ENCODE data around the gene SMAD6. TPM values are rescaled to one million over a fixed set of nuclear protein-coding genes. Genes with fewer than 3 reads are reported as not detected.

SMAD6 gene
- total and polyA plus RNA-seq, 5 experiments from 2014 or later: 0.08 to 0.16 TPM; not detected in 3

GRCh38 chr15:66724732-66725463, 22.9 kb downstream of the SMAD6 start:
- peak overlapping the region in 2 of 10 donors; percentile 58 for H3K27ac Mint-ChIP-seq
- no peak overlapping the region for H3K4me3 Mint-ChIP-seq
- H3K9me3 Mint-ChIP-seq: no peaks in the 10 kb centered on the region
- H3K36me3 Mint-ChIP-seq: no peaks in the 10 kb centered on the region
- ATAC-seq (no peak), DNase-seq (no peak)
- peaks cover 0 to 3% (median 0%) of the 10 kb centered on the region in 4 donors for H3K4me1 Mint-ChIP-seq
- peaks cover 0 to 3% (median 0%) of the 10 kb centered on the region in 5 donors for H3K27me3 Mint-ChIP-seq
- POLR2A ChIA-PET: no interaction called here

GRCh38 chr15:66725464-66725785, 23.4 kb downstream of the SMAD6 start:
- Mint-ChIP-seq H3K9me3 (no peaks in the 10 kb centered on the region), H3K36me3 (no peaks in the 10 kb centered on the region), H3K27ac (peak overlapping the region in 1 of 10 donors; percentile 58), H3K4me3 (no peak overlapping the region), H3K27me3 (peaks cover 0 to 3% (median 0%) of the 10 kb centered on the region in 5 donors), H3K4me1 (no peaks in the 10 kb centered on the region)
- no peak for DNase-seq
- POLR2A ChIA-PET: no interaction called here
- ATAC-seq: no peak

GRCh38 chr15:66726386-66726785, 24.4 kb downstream of the SMAD6 start:
- no peak for DNase-seq
- H3K36me3 Mint-ChIP-seq: no peaks in the 10 kb centered on the region
- H3K27ac Mint-ChIP-seq: no peak overlapping the region
- POLR2A ChIA-PET: no interaction called here
- peaks cover 0 to 3% (median 0%) of the 10 kb centered on the region in 5 donors for H3K27me3 Mint-ChIP-seq
- H3K4me3 Mint-ChIP-seq: no peak overlapping the region
- ATAC-seq: no peak
- H3K9me3 Mint-ChIP-seq: no peaks in the 10 kb centered on the region
- no peaks in the 10 kb centered on the region for H3K4me1 Mint-ChIP-seq

GRCh38 chr15:66729331-66729951, 27.4 kb downstream of the SMAD6 start:
- no peaks in the 10 kb centered on the region for H3K36me3 Mint-ChIP-seq
- no peaks in the 10 kb centered on the region for H3K4me1 Mint-ChIP-seq
- peaks cover 0 to 3% (median 0%) of the 10 kb centered on the region in 5 donors for H3K27me3 Mint-ChIP-seq
- POLR2A ChIA-PET: no interaction called here
- DNase-seq: no peak
- H3K4me3 Mint-ChIP-seq: no peak overlapping the region
- H3K27ac Mint-ChIP-seq: no peak overlapping the region
- no peak for ATAC-seq
- no peaks in the 10 kb centered on the region for H3K9me3 Mint-ChIP-seq

- peak overlapping the region in 1 of 10 donors; percentile 48 for H3K4me3 Mint-ChIP-seq
- H3K27me3 Mint-ChIP-seq: peaks cover 0 to 4% (median under 1%) of the 10 kb centered on the region in 5 donors
- no peak for ATAC-seq
- POLR2A ChIA-PET: no interaction called here
- no peaks in the 10 kb centered on the region for H3K9me3 Mint-ChIP-seq
- no peaks in the 10 kb centered on the region for H3K36me3 Mint-ChIP-seq
- H3K4me1 Mint-ChIP-seq: no peaks in the 10 kb centered on the region
- H3K27ac Mint-ChIP-seq: peak overlapping the region in 1 of 10 donors; percentile 69
- no peak for DNase-seq
Measured at GRCh38 chr15:66730168-66731021, 28.4 kb downstream of the SMAD6 start.

- no peak for ATAC-seq
- Mint-ChIP-seq H3K36me3 (no peaks in the 10 kb centered on the region), H3K27ac (peak overlapping the region in 1 of 10 donors; percentile 11), H3K4me3 (no peak overlapping the region), H3K4me1 (no peaks in the 10 kb centered on the region), H3K9me3 (no peaks in the 10 kb centered on the region), H3K27me3 (peaks cover 0 to 5% (median 1%) of the 10 kb centered on the region in 5 donors)
- POLR2A ChIA-PET: no interaction called here
- DNase-seq: no peak
Measured at GRCh38 chr15:66733976-66734375, 31.9 kb downstream of the SMAD6 start.

GRCh38 chr15:66734961-66735908, 33.2 kb downstream of the SMAD6 start:
- Mint-ChIP-seq H3K4me1 (no peaks in the 10 kb centered on the region), H3K9me3 (no peaks in the 10 kb centered on the region), H3K27me3 (peaks cover 0 to 5% (median 1%) of the 10 kb centered on the region in 5 donors), H3K4me3 (no peak overlapping the region), H3K27ac (no peak overlapping the region), H3K36me3 (no peaks in the 10 kb centered on the region)
- no peak for DNase-seq
- no peak for ATAC-seq
- POLR2A ChIA-PET: no interaction called here

GRCh38 chr15:66735909-66736305, 33.9 kb downstream of the SMAD6 start:
- POLR2A ChIA-PET: no interaction called here
- ATAC-seq (no peak), DNase-seq (no peak)
- Mint-ChIP-seq H3K27me3 (peaks cover 0 to 5% (median 1%) of the 10 kb centered on the region in 5 donors), H3K9me3 (no peaks in the 10 kb centered on the region), H3K27ac (no peak overlapping the region), H3K36me3 (no peaks in the 10 kb centered on the region), H3K4me3 (no peak overlapping the region), H3K4me1 (no peaks in the 10 kb centered on the region)

GRCh38 chr15:66737243-66738010, 35.4 kb downstream of the SMAD6 start:
- no peak overlapping the region for H3K27ac Mint-ChIP-seq
- peaks cover 0 to 5% (median 0%) of the 10 kb centered on the region in 5 donors for H3K27me3 Mint-ChIP-seq
- H3K4me3 Mint-ChIP-seq: no peak overlapping the region
- DNase-seq (no peak), ATAC-seq (no peak)
- POLR2A ChIA-PET: interaction anchor here (0.5 kb wide), 1 partner anchor 82 kb away, joined by 4 read pairs; no protein-coding TSS in a partner anchor
- H3K9me3 Mint-ChIP-seq: no peaks in the 10 kb centered on the region
- H3K36me3 Mint-ChIP-seq: no peaks in the 10 kb centered on the region
- peaks cover 0 to 2% (median 0%) of the 10 kb centered on the region in 4 donors for H3K4me1 Mint-ChIP-seq

GRCh38 chr15:66738116-66738515, 36.1 kb downstream of the SMAD6 start:
- Mint-ChIP-seq H3K27me3 (peaks cover 0 to 5% (median 0%) of the 10 kb centered on the region in 5 donors), H3K4me1 (peaks cover 0 to 2% (median 0%) of the 10 kb centered on the region in 4 donors), H3K4me3 (no peak overlapping the region), H3K27ac (no peak overlapping the region), H3K9me3 (no peaks in the 10 kb centered on the region), H3K36me3 (no peaks in the 10 kb centered on the region)
- POLR2A ChIA-PET: interaction anchor here (0.5 kb wide), 1 partner anchor 83 kb away, joined by 4 read pairs; no protein-coding TSS in a partner anchor
- ATAC-seq (no peak), DNase-seq (no peak)

GRCh38 chr15:66738595-66738994, 36.6 kb downstream of the SMAD6 start:
- peaks cover 0 to 5% (median 0%) of the 10 kb centered on the region in 5 donors for H3K27me3 Mint-ChIP-seq
- POLR2A ChIA-PET: no interaction called here
- H3K4me3 Mint-ChIP-seq: no peak overlapping the region
- no peak overlapping the region for H3K27ac Mint-ChIP-seq
- DNase-seq (no peak), ATAC-seq (no peak)
- no peaks in the 10 kb centered on the region for H3K36me3 Mint-ChIP-seq
- H3K4me1 Mint-ChIP-seq: peaks cover 0 to 2% (median 0%) of the 10 kb centered on the region in 4 donors
- no peaks in the 10 kb centered on the region for H3K9me3 Mint-ChIP-seq

Data from naive thymus-derived CD8-positive, alpha-beta T cell (primary cell).